ENCODE data around the gene FAM234B. TPM values are rescaled to one million over a fixed set of nuclear protein-coding genes. Genes with fewer than 3 reads are reported as not detected.

FAM234B gene, protein sequence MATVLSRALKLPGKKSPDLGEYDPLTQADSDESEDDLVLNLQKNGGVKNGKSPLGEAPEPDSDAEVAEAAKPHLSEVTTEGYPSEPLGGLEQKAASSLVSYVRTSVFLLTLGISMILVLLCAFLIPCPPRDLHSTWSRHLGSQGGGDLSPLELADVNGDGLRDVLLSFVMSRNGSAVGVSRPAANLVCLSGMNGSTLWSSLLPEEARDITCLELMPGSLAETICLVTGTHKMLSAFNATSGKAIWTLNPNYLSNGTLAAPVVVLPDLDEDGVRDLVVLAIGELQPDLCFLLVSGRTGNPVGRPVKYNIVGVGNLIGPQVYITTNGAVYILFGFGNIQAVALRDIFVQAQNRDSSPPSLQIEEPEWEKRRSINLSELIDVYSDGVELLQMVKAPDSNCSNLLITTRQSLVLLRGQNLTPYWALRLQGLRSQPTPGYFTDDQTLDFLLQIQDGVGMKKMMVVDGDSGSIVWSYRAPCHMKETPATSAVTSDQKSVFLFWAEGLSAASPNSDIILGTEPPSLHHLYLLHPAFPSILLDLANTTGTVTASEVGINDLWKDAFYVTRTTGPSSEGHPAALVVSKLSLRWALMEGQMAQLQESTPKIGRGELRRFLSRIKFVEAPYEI
- 3.4 to 4.7 TPM (median 4.5 TPM) in 5 replicates for total RNA-seq (2022; extraction: Qiagen RNA extraction)

DNA sequence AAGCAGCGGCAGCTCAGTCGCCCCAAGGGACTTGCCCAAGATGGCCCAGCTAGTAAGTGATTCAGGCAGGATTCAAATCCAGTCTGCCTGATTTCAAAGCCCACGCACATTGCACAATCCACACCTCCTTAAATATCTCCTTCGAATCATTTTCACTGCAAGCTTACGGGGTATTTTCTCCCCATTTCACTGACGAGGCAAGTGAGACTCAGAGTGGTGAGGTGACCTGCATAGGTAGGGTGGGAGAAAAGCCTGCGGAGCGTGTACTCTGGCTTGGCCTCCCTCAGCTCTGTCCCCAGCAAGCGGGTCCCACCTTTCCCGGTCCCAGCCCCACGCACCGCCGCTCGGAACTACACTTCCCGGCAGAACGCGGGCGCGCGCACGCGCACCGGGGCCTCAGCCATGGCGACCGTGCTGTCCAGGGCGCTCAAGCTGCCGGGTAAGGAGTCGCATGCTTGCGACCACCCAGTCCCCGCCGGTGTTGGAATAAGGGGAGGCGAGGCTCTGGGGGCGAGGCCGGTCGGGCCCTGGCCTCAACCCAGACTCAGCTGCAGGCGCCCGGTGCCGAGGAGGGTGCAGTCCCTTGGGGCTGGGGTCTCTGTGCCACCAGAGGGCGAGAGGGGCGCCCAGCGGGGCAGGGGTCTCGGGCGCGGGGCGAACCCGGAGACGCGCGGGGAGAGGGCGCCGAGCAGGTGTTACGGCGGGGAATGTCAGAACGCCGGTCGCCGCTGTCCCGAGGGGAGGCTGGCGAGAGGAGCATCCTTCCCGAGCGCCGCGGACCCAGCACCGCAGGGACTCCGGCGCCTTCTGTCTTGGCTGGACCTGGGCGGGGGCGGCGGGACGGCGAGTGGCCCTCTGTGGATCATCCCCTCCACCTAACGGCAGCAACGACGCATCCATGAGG lies at the start of gene FAM234B:
Gene FAM234B, plus strand, starts transcription at position 380 of the 904 bp plus-strand sequence. Its CDS starts 23 bp downstream, at position 403.

DNA sequence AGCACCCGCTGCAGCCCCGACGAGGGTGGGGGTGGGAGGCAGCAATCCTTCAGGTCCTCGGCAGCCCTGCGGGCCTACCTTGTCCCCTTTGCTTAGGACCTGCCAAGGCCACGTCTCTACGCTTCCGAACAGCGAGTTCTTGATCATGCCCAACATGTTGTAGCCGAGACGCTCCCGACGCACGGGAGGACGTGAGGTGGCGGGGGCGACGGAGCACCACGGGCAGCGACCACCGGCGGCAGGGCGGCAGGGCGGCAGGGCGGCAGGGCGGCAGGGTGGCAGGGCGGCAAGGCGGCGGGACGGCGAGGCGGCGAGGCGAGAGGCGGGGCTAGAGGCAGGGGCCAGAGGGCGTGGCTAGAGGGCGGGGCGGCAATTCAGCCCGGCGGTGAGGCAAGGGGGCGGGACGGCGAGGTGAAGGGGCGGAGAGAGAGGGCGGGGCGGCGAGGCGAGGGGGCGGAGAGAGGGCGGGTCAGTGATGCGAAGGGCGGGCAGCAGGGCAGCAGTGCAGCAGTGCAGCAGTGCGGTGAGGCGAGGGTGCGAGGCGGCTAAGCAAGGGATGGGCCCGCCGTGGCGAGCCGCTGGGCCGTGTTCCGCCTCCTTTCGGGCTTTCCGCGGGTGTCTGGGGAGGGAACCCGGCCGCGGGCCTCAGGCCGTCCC lies 44.1 kb upstream of the FAM234B start, which contains the start of gene HEBP1:
Gene HEBP1, minus strand, starts transcription at position 307 of the 657 bp plus-strand sequence. Its CDS starts 151 bp downstream, at position 156.

DNA sequence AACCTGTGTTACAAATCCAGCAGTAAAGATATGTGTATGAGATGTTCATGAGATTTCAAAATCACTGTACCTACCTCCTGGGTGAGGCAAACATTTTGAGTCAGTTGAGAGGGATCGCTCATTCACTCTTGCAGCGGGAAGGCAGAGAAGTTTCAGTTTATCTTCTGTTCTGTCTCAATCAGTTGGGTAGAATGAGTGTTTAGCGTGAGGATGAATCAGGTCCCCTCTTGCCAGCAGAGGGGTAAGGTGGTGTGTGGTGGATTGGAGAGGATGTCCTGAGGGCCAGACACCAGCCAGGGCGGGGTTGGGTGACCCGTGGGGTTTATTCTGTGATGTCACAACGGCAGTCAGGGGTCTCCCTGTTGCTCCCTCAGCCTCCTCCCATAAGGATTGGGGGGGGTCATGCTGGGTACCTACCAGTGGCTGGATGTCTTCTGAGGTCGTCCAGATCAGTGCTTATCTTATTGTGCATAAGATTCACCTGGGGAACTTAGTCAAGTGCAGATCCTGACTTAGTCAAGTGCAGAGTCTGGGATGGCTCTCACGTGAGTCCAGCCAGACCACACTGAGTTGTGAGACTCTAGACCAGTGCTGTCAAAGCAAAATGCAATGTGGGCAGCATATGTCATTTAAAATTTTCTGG lies 59.3 kb downstream of the FAM234B start, which contains the start of gene GSG1:
Gene GSG1, minus strand, starts transcription at position 277 of the 643 bp plus-strand sequence. Its CDS starts 155 bp downstream, at position 122.

Other genes with a start within 250 kb of the FAM234B start
- 74.8 to 98.7 TPM (median 79.8 TPM) in 5 replicates for gene DDX47, start 231.0 kb upstream of the FAM234B start, total RNA-seq (2022; extraction: Qiagen RNA extraction)
- gene GPRC5A, start 152.8 kb upstream of the FAM234B start, total RNA-seq (2022; extraction: Qiagen RNA extraction), result 230 to 315 TPM (median 290 TPM) in 5 replicates
- not detected in 5 replicates for gene GPRC5D, start 92.2 kb upstream of the FAM234B start, total RNA-seq (2022; extraction: Qiagen RNA extraction)
- 49.8 to 57.1 TPM (median 55.2 TPM) in 5 replicates for gene HEBP1, start 44.1 kb upstream of the FAM234B start, total RNA-seq (2022; extraction: Qiagen RNA extraction)
- gene GSG1, start 59.3 kb downstream of the FAM234B start, total RNA-seq (2022; extraction: Qiagen RNA extraction), result 0.39 to 1.0 TPM (median 0.62 TPM) in 5 replicates
- 196 to 240 TPM (median 232 TPM) in 5 replicates for gene EMP1, start 152.3 kb downstream of the FAM234B start, total RNA-seq (2022; extraction: Qiagen RNA extraction)

Measured in A549 treated with Hydrocortisone at 1 μM for 4 hours (cell line).